HepG2 (cell line): ENCODE results near the gene ZNF513. TPM values are rescaled to one million over a fixed set of nuclear protein-coding genes. Genes with fewer than 3 reads are reported as not detected.

Experiments used
- CENPX ChIP-seq: sonication (generic); formaldehyde crosslinking; IDR thresholded peaks from 2 replicates; pipeline ENCODE4 v1.9.0; 2021; ENCODE audit warnings: mild to moderate bottlenecking, missing genetic modification reagents, moderate library complexity
- GABPA ChIP-seq, 2 experiments: IDR thresholded peaks; 2 replicates each; pipeline ENCODE4 v1.6.1; 2011 to 2016; ENCODE audit warnings: low read depth in 2 of 2, low read length in 1 of 2, missing biosample characterization in 1 of 2, missing genetic modification characterization in 1 of 2
- KDM2A ChIP-seq: sonication (generic); formaldehyde crosslinking; IDR thresholded peaks from 2 replicates; pipeline ENCODE4 v1.4.0; 2020; ENCODE audit warnings: low read depth, missing genetic modification reagents, borderline replicate concordance
- NR1H2 ChIP-seq: sonication (generic); formaldehyde crosslinking; IDR thresholded peaks from 2 replicates; pipeline ENCODE4 v1.8.1; 2022; ENCODE audit warnings: low read depth, missing genetic modification reagents, borderline replicate concordance
- ZBTB38 ChIP-seq: sonication (generic); formaldehyde crosslinking; IDR thresholded peaks from 2 replicates; pipeline ENCODE4 v1.5.1; 2020; ENCODE audit warnings: mild to moderate bottlenecking, missing genetic modification reagents
- ZNF232 ChIP-seq: sonication (generic); formaldehyde crosslinking; IDR thresholded peaks from 2 replicates; pipeline ENCODE4 v1.4.0; 2020; ENCODE audit warnings: missing genetic modification reagents, borderline replicate concordance
- ZNF263 ChIP-seq: sonication (generic); formaldehyde crosslinking; IDR thresholded peaks from 2 replicates; pipeline ENCODE4 v1.4.0; 2020; ENCODE audit warnings: missing genetic modification reagents
- ZNF282 ChIP-seq: fragments of 450-650 bp; IDR thresholded peaks from 2 replicates; pipeline ENCODE4 v1.6.1; 2018; ENCODE audit not compliant: partially characterized antibody
- ZNF883 ChIP-seq: sonication (generic); formaldehyde crosslinking; IDR thresholded peaks from 2 replicates; pipeline ENCODE4 v1.5.1; 2020; ENCODE audit warnings: mild to moderate bottlenecking, missing genetic modification reagents; ENCODE audit errors: not compliant biosample characterization
- polyA plus RNA-seq, 8 experiments: library from polyadenylated mRNA; depleted of rRNA in 3 of 8; stranded (reverse) in 7 of 8; unstranded in 1 of 8; fragments of >200 nt; fragmentation: Illumina TruSeq in 4 of 8; extraction: Trizol in 4 of 8; gene quantifications; 2 replicates each; pipeline versions ENCODE4 v1.2.1 to v1.2.3, GENCODE V29; 2011 to 2016; ENCODE audit warnings: low read depth in 4 of 8, missing spikeins in 1 of 8, mixed read lengths in 1 of 8; ENCODE audit not compliant: insufficient read depth in 1 of 8
- total RNA-seq, 5 experiments: library from RNA; depleted of rRNA; stranded (reverse); fragments of >200 nt; fragmentation: Illumina TruSeq; extraction: Trizol; gene quantifications; 2 replicates each; pipeline ENCODE4 v1.2.3, GENCODE V29; 2016; ENCODE audit warnings: low read depth in 1 of 5
- TF ChIP-seq, protein P1 (sequence below): sonication (generic); formaldehyde crosslinking; IDR thresholded peaks from 2 replicates; pipeline ENCODE4 v1.5.1; 2020; ENCODE audit warnings: mild to moderate bottlenecking, missing genetic modification reagents, borderline replicate concordance
- TF ChIP-seq, protein P2 (sequence below): sonication (generic); formaldehyde crosslinking; IDR thresholded peaks from 2 replicates; pipeline ENCODE4 v1.8.0; 2023; ENCODE audit warnings: mild to moderate bottlenecking, missing genetic modification reagents
- TF ChIP-seq, protein P3 (sequence below): sonication (generic); formaldehyde crosslinking; IDR thresholded peaks from 2 replicates; pipeline ENCODE4 v1.5.0; 2020; ENCODE audit warnings: missing genetic modification reagents
- TF ChIP-seq, protein P4 (sequence below): IDR thresholded peaks from 2 replicates; pipeline ENCODE4 v1.6.1; 2016; ENCODE audit warnings: mild to moderate bottlenecking, missing biosample characterization, missing genetic modification reagents
- TF ChIP-seq, protein P5 (sequence below): sonication (generic); formaldehyde crosslinking; IDR thresholded peaks from 2 replicates; pipeline ENCODE4 v1.4.0; 2020; ENCODE audit warnings: missing genetic modification reagents, borderline replicate concordance

The ZNF513 gene
- total and polyA plus RNA-seq, 2 of the 13 experiments (the other 11 are each of a cell fraction or from before 2014, with no cell fraction given): 4.9 to 6.3 TPM

DNA sequence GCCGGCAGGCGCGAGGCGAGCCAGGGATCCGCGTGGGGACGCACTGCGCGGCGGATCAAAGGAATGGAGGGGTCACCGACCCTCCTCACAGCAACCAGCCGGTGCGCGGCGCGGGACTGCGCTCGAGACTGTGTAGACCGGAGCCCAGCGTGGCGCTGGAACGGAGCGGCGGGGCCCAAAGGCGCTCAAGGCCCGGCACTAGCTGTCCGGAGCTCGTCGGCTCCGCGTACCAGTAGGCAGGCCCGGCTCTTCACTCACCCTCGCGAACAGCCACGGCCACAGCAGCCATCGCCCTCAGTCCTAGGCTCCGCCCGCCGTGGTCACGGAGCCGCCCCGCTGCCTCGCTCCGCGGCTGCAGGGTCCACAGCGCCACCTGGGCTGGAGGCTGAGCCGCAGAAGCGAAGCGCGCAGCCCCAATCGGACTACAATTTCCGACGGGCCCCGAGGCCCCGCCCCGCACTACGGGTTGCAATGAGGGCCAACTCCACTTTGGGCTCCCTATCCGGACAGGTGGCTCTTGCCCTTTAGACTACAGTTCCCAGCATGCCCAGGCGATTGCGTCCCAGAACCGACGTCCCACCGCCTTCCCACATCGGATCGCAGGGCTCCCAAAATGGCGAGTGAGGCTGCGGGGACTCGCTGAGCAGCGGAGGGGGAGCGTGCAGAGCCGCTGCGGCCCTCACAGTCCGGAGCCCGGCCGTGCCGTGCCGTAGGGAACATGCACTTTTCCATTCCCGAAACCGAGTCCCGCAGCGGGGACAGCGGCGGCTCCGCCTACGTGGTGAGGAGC, 10.3 kb downstream of the ZNF513 start, which contains the start of the genes EIF2B4 and SNX17 (continued):
- TF ChIP-seq, protein P1, sequence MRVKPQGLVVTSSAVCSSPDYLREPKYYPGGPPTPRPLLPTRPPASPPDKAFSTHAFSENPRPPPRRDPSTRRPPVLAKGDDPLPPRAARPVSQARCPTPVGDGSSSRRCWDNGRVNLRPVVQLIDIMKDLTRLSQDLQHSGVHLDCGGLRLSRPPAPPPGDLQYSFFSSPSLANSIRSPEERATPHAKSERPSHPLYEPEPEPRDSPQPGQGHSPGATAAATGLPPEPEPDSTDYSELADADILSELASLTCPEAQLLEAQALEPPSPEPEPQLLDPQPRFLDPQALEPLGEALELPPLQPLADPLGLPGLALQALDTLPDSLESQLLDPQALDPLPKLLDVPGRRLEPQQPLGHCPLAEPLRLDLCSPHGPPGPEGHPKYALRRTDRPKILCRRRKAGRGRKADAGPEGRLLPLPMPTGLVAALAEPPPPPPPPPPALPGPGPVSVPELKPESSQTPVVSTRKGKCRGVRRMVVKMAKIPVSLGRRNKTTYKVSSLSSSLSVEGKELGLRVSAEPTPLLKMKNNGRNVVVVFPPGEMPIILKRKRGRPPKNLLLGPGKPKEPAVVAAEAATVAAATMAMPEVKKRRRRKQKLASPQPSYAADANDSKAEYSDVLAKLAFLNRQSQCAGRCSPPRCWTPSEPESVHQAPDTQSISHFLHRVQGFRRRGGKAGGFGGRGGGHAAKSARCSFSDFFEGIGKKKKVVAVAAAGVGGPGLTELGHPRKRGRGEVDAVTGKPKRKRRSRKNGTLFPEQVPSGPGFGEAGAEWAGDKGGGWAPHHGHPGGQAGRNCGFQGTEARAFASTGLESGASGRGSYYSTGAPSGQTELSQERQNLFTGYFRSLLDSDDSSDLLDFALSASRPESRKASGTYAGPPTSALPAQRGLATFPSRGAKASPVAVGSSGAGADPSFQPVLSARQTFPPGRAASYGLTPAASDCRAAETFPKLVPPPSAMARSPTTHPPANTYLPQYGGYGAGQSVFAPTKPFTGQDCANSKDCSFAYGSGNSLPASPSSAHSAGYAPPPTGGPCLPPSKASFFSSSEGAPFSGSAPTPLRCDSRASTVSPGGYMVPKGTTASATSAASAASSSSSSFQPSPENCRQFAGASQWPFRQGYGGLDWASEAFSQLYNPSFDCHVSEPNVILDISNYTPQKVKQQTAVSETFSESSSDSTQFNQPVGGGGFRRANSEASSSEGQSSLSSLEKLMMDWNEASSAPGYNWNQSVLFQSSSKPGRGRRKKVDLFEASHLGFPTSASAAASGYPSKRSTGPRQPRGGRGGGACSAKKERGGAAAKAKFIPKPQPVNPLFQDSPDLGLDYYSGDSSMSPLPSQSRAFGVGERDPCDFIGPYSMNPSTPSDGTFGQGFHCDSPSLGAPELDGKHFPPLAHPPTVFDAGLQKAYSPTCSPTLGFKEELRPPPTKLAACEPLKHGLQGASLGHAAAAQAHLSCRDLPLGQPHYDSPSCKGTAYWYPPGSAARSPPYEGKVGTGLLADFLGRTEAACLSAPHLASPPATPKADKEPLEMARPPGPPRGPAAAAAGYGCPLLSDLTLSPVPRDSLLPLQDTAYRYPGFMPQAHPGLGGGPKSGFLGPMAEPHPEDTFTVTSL (CRISPR knock-in tag): no peak
- TF ChIP-seq, protein P2, sequence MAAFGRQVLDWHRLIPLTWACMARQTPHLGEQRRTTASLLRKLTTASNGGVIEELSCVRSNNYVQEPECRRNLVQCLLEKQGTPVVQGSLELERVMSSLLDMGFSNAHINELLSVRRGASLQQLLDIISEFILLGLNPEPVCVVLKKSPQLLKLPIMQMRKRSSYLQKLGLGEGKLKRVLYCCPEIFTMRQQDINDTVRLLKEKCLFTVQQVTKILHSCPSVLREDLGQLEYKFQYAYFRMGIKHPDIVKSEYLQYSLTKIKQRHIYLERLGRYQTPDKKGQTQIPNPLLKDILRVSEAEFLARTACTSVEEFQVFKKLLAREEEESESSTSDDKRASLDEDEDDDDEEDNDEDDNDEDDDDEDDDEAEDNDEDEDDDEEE (CRISPR knock-in tag): peak; percentile 65; the same call in 1 of the 2 replicates
- TF ChIP-seq KDM2A (CRISPR knock-in tag) (peak; percentile 99), GABPA (IDR thresholded peaks at IDR 0.05; ENCODE audit: low read depth, low read length) (no peak), GABPA (CRISPR knock-in tag; IDR thresholded peaks at IDR 0.05; ENCODE audit: low read depth) (peak; percentile 89), CENPX (CRISPR knock-in tag) (no peak), ZBTB38 (CRISPR knock-in tag) (peak; percentile 99), ZNF263 (CRISPR knock-in tag) (peak; percentile 69), ZNF232 (CRISPR knock-in tag) (peak; percentile 60), ZNF883 (CRISPR knock-in tag) (peak; percentile 88), ZNF282 (no peak), NR1H2 (CRISPR knock-in tag) (no peak; the same call in 1 of the 2 replicates)
- TF ChIP-seq, protein P3, sequence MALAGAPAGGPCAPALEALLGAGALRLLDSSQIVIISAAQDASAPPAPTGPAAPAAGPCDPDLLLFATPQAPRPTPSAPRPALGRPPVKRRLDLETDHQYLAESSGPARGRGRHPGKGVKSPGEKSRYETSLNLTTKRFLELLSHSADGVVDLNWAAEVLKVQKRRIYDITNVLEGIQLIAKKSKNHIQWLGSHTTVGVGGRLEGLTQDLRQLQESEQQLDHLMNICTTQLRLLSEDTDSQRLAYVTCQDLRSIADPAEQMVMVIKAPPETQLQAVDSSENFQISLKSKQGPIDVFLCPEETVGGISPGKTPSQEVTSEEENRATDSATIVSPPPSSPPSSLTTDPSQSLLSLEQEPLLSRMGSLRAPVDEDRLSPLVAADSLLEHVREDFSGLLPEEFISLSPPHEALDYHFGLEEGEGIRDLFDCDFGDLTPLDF (CRISPR knock-in tag): peak; percentile 94
- TF ChIP-seq, protein P4, sequence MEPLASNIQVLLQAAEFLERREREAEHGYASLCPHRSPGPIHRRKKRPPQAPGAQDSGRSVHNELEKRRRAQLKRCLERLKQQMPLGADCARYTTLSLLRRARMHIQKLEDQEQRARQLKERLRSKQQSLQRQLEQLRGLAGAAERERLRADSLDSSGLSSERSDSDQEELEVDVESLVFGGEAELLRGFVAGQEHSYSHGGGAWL (CRISPR knock-in tag): peak; percentile 80
- TF ChIP-seq, protein P5, sequence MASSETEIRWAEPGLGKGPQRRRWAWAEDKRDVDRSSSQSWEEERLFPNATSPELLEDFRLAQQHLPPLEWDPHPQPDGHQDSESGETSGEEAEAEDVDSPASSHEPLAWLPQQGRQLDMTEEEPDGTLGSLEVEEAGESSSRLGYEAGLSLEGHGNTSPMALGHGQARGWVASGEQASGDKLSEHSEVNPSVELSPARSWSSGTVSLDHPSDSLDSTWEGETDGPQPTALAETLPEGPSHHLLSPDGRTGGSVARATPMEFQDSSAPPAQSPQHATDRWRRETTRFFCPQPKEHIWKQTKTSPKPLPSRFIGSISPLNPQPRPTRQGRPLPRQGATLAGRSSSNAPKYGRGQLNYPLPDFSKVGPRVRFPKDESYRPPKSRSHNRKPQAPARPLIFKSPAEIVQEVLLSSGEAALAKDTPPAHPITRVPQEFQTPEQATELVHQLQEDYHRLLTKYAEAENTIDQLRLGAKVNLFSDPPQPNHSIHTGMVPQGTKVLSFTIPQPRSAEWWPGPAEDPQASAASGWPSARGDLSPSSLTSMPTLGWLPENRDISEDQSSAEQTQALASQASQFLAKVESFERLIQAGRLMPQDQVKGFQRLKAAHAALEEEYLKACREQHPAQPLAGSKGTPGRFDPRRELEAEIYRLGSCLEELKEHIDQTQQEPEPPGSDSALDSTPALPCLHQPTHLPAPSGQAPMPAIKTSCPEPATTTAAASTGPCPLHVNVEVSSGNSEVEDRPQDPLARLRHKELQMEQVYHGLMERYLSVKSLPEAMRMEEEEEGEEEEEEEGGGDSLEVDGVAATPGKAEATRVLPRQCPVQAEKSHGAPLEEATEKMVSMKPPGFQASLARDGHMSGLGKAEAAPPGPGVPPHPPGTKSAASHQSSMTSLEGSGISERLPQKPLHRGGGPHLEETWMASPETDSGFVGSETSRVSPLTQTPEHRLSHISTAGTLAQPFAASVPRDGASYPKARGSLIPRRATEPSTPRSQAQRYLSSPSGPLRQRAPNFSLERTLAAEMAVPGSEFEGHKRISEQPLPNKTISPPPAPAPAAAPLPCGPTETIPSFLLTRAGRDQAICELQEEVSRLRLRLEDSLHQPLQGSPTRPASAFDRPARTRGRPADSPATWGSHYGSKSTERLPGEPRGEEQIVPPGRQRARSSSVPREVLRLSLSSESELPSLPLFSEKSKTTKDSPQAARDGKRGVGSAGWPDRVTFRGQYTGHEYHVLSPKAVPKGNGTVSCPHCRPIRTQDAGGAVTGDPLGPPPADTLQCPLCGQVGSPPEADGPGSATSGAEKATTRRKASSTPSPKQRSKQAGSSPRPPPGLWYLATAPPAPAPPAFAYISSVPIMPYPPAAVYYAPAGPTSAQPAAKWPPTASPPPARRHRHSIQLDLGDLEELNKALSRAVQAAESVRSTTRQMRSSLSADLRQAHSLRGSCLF: peak; percentile 74; the same call in 1 of the 2 replicates
